HG03064 (cell line): ENCODE data around the gene MAPKAPK2.
"Not testable (repeated sequence)": the region's sequence is repeated elsewhere in the genome, so short reads cannot be mapped to it uniquely, and the experiment has no call there.

Experiments used
- ATAC-seq: cut with Tn5 transposase; IDR thresholded peaks from one replicate; pipeline ENCODE4 v1.9.1; 2021; ENCODE audit warnings: low read depth; ENCODE audit not compliant: unreplicated experiment

Gene MAPKAPK2

GRCh38 chr1:206769304-206769731, 84.6 kb downstream of the MAPKAPK2 start:
- ATAC-seq = peak; percentile 67

GRCh38 chr1:206770531-206771337, 86.0 kb downstream of the MAPKAPK2 start, which contains the start of gene IL19:
Gene IL19, plus strand, starts transcription at chr1:206770773. Its CDS starts 65,890 bp downstream, at chr1:206836663.
- peak; percentile 31 for ATAC-seq

- no peak for ATAC-seq
These were observed 86.6 kb downstream of the MAPKAPK2 start for GRCh38 chr1:206771338-206771692.

- ATAC-seq = no peak
These were observed 87.7 kb downstream of the MAPKAPK2 start, which contains the start of gene IL10 for GRCh38 chr1:206772243-206772937. Gene IL10, minus strand, starts transcription at chr1:206772494. Its CDS starts 59 bp downstream, at chr1:206772435.

GRCh38 chr1:206774093-206774492, 89.4 kb downstream of the MAPKAPK2 start:
- no peak for ATAC-seq

- ATAC-seq = no peak
These were observed 91.5 kb downstream of the MAPKAPK2 start for GRCh38 chr1:206776229-206776628.

GRCh38 chr1:206778031-206778430, 93.3 kb downstream of the MAPKAPK2 start:
- no peak for ATAC-seq

- not testable (repeated sequence) for ATAC-seq
These were observed 94.2 kb downstream of the MAPKAPK2 start for GRCh38 chr1:206778911-206779310.

GRCh38 chr1:206779638-206780037, 94.9 kb downstream of the MAPKAPK2 start:
- ATAC-seq = no peak

GRCh38 chr1:206782448-206782847, 97.7 kb downstream of the MAPKAPK2 start:
- peak; percentile 57 for ATAC-seq

- no peak for ATAC-seq
These were observed 98.8 kb downstream of the MAPKAPK2 start for GRCh38 chr1:206783506-206783905.
